H4 (cell line): ENCODE measurements around the gene ZNF180. TPM values are rescaled to one million over a fixed set of nuclear protein-coding genes. Genes with fewer than 3 reads are reported as not detected.
"Not testable (repeated sequence)": the region's sequence is repeated elsewhere in the genome, so short reads cannot be mapped to it uniquely, and the experiment has no call there.

Source experiments
- DNase-seq: peaks from one replicate; pipeline ENCODE4 v3.0.0-alpha.2; 2015; ENCODE audit warnings: low spot score
- total RNA-seq: library from RNA; depleted of rRNA; stranded (reverse); fragments of >200 nt; shearing (Covaris generic); gene quantifications from 2 replicates; pipeline ENCODE4 v1.2.3, GENCODE V29; 2014; rRNA removed

Gene ZNF180
- total RNA-seq: 5.8 and 7.6 TPM in 2 replicates

DNA sequence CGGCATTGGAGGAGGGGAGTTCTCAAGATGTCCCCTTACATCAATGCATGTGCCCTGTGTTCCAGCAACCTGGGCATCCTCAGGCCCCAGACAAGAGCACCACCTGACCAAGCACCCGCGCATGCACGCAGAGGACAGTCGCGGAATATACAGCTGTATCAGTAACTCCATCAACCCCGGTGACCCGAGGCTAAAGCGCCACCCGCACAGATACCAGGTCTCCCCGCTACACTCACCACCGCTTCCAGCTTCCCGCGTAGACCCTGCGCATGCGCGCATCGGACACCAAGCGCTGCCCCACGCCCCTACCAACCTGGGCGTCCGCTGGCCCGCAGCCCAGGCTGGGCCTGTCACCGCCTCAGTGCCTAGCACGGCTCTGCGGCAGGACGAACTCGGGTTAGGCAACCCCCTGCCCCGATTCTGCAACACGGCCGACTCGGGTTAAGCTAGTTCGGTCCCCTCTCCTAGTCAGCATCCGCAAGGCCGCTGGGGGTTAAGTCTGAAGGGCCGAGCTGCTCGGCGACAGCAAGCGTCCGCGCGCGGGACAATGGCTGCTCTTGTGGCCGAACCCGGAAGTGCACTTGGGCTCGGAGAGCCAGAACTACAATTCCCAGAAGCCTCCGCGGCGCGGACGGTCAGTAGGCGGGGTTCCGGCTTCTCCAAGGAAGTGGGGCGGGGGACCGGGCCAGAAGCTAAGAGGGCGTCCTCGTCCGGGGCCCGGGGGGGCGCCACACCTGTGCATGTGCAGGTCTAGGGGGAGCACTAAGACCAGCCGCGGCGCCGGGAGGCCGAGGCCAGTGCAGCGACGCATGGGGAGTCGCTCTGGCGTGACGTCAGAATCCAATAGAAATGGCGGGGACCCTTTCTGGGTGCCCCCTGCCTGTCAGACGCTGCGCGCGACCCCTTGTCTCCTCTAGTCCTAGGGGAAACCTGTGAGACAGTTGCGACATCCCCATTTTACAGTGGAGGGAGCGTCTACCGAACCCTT lies at the start of gene ZNF180:
Gene ZNF180 (minus strand): TSS at position 561 of the 988 bp plus-strand sequence. CDS start 3,188 bp downstream, outside the sequence.
- DNase-seq: peak; percentile 78

DNA sequence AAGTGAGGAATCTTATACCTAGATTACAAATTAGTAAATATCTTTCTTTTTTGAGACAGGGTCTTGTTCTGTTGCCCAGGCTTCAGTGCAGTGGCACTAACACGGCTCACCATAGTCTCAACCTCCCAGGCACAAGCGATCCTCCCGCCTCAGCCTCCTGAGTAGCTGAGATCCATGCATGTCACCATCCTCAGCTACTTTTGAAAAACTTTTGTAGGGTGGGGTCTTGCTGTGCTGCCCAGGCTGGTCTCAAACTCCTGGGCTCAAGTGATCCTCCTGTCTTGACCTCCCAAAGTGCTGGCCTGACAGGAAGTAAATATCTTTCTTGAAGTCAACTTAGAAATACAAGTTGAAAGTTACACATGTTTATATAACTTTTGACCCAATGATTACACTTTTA lies 49.2 kb upstream of the ZNF180 start:
- no peak for DNase-seq

DNA sequence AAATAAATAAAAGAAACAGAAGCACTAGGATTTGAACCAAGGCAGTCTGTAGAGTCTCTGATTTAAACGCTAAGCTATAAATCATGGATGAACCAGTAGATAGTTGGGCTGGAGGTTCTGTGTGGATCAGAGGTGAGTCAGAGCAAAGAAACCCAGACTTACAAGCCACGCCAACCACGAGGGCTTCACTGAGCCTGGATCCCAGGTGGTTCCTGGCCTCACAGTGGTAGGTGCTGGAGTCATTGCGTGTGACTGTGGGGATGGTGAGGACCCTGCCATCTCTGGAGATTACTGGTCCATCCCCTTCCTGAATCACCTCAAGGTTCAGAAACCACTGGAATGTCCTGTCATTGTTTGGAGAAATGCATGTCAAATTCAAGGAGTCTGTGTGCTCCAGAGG lies 48.4 kb upstream of the ZNF180 start:
- DNase-seq: peak; percentile 10

DNA sequence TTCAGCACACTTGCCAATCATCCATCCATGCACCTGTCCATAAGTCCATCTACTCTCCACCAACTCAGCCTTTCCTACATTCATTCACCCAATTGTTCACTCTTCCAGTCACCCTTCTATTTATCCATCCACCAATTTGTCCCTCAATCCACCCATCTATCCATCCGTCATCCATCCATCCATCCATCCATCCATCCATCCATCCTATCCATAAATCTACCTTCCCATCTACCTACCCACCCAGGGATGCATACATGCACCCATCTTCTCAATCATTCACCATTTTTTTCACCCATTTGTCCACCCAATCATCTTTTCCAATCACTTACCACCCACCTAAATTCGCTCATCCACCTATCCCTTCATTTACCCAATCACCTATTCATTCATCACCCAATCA lies 43.7 kb upstream of the ZNF180 start:
- DNase-seq: no peak

DNA sequence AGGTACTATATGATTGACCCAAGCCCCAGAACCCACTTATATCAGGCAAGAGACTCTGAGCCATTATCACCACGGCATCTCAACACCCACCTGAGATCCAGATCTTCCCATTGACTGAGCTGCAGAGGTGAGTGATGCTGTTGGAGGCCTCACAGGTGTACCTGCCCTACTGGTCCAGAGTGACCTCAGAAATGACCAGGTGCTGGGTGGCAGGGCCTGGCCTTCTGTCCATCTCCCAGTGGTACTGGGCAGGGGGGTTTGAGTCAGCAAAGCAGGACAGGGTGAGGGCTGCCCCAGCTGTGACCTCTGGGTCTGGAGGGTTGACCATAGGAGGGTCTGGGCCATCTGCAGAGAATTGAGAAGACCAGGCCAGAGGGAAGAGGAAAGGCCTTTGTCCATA lies 42.3 kb upstream of the ZNF180 start:
- no peak for DNase-seq

DNA sequence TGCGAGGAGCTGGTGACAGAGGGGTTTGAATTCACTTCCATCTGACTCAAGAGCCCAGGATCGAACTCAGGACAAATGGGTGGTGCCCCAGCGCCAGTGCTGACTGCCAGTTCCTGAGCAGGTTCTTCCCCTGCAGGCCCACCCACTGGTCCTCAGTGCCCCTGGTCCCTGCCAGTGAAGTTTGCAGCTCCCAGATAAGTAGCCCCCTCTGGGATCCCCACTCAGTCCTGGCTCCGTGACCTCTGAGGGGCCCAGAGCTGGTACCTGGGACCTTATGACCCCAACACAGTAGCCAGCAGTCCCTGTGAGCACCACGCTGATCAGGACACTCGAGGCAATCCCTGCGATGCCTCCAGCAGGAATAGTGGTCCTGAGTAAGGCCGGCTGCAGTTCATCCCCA lies 40.4 kb upstream of the ZNF180 start:
- no peak for DNase-seq

DNA sequence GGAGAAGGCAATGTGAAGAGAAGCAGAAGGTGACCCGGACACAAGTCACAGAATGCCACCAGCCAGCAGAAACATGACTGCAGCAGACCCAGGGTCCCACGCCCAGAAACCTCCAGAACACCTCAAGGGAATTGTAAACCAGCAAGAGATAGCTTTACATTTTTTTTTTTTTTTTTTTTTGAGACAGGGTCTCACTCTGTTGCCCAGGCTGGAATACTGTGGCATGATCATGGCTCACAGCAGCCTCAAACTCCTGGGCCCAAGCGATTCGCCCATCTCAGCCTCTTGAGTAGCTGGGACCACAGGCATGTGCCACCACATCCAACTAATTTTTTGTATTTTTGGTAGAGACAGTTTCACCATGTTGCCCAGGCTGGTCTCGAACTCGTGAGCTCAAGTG lies 39.7 kb upstream of the ZNF180 start:
- DNase-seq: no peak

DNA sequence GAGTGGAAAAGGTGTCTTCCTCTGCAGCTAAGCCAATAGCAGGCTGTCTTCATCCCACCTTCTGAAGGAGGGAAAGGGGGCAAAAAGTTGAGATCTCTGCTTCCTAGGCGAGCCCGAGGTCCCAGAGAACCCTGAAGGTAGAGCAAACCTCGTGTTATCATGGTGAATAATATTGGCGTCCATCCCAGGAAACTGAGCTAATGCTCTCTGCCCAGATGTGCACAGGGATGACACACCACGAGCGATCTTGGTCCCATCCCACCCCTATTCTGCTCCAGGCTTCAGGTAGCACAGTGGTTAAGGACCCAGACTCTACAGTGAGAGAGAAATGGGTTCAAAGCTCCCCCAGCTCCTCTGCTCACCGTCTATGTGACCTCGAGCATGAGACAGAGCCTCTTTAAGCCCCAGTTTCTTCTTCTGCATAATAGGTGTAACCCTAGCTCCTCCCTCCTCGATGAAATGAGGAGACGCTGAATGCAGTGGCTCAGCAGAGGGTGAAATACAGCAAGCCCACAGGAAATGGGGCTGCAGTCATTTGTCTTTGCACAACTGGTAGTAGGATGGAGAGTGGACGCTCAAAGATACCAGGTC lies 39.0 kb upstream of the ZNF180 start:
- no peak for DNase-seq

DNA sequence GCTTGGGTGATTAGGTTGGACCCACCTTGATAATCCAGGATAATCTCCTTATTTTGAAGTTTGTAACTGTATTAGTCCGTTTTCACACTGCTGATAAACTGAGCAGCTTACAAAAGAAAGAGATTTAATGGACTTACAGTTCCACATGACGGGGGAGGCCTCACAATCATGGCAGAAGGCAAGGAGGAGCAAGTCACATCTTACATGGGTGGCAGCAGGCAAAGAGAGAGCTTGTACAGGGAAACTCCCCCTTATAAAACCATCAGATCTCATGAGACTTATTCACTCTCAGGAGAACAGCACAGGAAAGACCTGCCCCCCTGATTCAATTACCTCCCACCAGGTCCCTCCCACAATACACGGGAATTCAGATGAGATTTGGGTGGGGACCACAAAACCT lies 35.0 kb upstream of the ZNF180 start:
- DNase-seq: not testable (repeated sequence)

DNA sequence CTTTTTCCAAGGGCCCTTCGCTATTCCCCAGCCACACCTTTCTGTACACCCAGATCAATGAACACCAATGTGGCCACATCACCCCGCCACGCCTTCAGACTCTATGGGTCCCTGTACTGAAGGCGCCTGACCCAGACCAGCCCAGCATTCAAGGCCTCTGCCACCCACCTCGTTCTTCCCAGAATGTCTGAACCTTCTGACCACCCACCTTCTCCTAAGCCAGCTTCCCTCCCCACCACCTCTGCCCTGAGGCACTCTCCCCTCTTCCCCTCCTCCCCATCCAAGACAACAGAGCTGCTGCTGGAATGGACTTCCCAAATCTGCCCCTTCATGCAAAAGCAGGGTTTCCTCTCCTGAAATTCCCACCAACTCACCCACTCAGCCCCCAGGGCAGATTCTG lies 32.5 kb upstream of the ZNF180 start:
- DNase-seq: no peak

DNA sequence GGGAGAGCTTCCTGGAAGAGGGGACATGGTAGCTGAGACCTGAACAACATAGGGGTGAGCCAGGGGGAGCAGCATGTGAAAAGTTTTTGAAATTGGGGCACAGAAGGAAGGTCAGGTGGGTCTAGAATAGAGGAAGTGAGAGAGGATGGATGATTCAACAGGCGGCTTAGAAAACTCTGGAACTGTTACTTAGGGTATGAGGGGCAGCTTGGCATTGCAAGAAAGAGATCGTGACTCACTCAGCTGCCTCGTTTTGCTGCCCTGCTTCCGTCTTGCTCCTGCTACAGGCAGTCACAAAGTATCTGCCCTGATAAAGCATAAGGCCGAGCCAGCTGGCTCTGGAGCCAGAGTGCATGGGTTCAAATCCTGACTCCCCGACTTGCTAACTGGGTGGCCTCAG lies 30.5 kb upstream of the ZNF180 start:
- no peak for DNase-seq

DNA sequence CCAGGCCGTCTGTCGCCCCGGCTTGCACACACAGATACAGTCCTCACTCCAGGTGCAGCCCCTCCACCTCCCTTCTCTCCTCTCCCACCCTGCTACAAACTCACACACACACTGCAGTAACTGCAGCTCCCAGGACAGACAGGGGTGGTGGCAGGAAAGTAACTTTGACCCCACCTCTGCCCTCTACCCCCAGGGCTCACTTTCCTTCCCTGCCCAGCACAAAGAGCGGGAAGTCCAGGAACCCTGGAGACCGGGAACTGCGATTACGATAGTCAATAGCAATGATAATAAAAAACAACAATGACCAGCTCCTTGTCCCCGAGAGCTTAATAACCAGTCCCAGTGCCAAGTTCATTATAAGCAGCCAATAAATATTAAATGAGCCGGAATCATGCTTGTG lies 29.2 kb upstream of the ZNF180 start, which contains the start of gene CEACAM20:
Gene CEACAM20 (minus strand): TSS at position 140 of the 400 bp plus-strand sequence. CDS start 166 bp downstream, outside the sequence.
- no peak for DNase-seq

DNA sequence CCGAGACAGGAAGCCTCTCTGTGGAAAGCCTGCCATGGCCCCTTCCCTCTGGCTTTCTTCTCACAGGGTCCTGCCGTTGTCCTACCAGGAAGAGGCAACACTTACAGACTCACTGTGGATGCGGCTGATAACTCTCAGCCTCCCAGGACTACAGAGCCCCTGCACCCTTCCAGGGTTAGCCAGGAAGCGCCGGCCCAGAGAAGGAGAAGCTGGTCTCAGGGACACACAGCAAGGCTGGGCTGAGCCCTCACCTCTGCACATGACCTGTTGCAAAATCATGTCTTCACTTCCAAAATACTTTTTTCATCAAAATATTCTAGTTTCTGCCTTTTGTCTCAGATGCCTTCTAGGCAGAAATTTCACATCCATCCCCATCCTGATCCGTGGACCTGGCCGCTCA lies 27.2 kb upstream of the ZNF180 start:
- no peak for DNase-seq

DNA sequence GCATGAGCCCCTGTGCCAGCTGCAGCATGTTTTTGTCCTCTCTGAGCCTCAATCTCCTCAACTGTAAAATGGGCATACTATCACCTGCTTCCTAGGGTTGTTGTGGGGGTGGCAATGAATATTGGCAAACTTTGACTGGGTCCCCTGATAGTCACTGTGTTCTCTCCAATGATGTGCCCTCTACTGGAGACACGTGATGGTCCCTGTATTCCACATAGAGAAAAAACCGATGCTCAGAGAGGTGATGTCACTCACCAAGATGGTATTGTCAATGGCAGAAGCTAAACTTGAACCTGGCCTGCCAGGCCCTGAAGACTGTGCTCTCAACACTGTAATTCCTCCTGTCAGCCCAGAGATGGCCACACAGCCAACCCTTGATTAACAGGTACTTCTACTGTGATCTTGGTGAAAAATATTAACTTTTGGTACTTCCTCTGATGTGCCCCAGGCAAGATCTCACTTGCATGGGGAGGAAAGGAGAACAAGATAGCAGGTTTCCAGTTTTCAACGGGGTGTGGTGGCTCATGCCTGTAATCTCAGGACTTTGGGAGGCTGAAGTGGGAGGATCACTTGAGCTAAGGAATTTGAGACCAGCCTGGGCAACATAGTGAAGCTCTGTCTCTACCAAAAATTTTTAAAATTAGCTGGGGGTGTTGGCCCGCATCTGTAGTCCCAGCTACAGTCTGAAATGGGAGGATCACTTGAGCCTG lies 25.6 kb upstream of the ZNF180 start:
- no peak for DNase-seq

DNA sequence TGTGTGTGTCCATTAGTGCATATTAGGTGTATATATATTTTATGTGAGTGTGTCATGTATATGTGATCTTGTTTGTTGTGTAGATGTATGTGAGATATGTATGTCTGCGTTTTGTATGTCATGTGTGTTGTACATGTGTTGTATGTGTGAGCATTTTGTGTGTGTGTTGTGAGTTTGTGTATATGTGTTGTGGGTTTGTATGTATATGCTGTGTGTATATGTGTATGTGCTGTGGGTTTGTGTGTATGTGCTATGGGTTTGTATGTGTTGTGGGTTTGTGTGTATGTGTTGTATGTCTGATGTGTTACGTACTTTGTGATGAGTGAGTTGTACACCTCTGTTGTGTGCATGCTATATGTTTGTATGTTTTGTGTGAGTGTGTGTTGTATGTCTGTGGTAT lies 21.0 kb upstream of the ZNF180 start:
- DNase-seq: no peak

DNA sequence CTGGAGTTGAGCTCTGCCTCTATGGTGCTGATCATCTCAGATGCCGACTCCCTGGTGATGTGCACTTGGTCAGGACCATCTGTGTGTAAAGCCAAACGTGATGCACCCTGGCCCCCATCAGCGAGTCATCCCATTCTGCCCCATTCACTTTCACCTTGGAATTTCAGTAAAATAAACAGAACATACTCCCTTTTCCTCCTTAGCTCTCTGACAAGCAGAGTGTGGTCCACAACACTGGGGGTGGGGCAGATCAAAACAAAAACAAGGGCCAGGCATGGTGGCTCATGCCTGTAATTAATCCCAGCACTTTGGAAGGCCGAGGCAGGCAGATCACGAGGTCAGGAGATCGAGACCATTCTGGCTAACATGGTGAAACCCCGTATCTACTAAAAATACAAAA lies 16.8 kb upstream of the ZNF180 start:
- DNase-seq: no peak

DNA sequence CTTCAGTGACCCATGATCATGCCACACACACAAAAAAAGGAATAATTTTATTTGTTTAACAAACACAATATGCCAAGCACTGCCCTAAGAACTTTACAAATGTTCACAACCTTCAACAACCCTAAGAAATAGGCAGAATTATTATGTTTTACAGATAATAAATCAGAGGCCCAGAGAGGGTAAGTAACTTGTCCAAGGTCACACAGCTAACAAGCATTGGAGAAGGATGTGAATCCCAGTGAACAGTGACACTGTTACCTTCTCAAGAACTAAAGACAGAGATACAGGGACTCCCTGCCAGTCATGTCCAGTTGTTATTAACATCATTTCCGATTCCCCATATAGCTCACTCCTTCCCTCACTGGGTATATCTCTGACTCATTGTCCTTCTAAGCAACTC lies 15.6 kb upstream of the ZNF180 start:
- no peak for DNase-seq

DNA sequence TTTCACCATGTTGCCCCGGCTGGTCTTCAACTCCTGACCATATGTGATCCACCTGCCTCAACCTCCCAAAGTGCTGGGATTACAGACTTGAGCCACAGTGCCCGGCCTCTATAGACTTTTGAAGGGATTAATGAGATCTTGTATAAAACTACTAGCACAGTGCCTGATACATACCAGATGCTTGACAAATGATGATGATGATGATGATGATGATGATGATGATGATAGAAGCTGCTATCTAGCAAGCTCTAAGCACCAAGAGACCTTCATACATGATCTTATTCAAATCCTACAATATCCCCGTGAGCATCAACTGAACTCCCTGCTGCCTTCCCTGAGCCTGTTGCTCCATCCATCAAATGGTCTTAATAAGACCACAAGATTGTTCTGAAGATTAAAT lies 14.7 kb upstream of the ZNF180 start:
- DNase-seq: no peak

DNA sequence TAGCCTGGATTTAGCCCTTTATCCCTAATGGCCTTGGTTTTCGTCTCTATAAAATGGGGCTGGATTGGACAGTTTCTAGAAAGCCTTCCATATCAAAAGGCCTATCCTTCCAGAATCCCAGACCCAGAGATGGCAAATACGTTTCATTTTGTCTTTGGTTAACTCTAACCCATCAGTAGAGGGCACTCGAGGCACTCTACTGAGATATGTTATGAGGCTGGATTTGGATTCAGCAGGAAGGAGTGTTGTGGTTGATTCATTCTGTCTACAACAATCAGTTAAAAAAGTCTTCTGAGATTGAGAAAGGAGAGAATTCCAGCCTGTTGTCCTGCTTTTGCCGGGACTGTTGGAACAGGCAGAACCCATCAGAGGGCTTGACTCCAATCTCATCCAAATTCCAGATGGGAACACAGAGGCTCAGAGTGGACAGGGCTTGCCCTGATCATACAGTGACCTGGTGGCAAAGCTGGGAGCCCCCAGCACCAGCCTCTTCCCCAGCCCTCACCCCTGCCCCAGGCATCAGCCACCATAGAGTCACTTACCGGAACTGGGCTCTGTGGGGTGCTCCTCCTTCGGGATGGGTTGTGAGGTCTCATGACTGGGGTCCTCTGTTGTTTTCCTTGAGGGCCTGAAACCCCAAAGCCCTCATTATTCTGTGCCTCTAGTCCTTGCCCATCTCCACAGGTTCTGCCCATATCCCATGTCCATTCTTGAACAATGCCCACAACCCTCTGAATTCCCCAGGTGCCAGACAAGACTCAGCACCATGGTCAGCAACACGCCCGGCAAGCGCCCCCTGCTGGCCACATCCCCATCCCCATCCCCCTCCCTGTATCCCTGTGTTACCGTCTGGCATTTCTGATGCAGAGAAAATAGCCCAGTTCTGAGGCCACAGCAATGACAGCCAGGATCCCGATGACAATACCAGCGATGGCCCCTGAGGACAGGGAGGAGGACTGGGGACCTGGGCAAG lies 12.3 kb upstream of the ZNF180 start:
- DNase-seq: peak; percentile 38

DNA sequence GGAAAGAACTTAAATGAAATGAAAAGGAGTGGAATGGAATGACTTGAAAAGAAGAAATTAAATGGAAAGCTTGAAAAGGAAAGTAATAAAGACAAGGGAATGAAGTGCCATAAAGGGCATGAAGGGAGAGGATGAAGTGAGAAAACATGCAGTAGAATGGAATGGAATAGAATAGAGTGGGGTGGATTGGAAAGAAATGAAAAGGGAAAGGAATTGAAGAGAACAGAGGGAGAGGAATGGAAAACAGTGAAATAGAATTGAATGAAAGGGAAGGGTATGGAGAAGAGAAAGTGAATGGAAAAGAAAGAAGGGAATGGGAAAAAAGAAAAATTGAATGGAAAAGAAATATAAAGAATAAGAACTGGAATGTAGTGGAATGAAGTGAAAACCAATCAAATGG lies 9.2 kb upstream of the ZNF180 start:
- DNase-seq: no peak

DNA sequence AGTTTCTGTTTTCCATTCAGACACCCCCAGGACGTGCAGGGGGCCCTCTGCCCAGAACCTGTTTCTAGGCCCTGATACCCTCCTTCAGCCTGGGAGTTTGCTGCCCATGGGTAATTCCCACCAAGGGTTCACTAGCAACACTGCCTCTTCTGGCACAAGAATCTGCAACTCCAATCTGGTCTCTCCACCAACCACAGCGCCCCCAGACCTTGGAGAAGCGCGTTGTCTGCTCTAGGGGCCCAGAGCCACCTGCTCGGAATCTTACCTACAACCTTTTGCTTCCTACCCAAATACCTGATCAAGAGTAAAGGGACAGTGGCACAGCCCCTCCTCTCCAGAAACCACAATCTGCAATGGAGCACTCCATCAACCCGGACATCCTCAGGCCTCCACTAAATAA lies 763 bp downstream of the ZNF180 start:
- DNase-seq: no peak
